ENCODE data around the gene EPHB1.

EPHB1 gene

DNA sequence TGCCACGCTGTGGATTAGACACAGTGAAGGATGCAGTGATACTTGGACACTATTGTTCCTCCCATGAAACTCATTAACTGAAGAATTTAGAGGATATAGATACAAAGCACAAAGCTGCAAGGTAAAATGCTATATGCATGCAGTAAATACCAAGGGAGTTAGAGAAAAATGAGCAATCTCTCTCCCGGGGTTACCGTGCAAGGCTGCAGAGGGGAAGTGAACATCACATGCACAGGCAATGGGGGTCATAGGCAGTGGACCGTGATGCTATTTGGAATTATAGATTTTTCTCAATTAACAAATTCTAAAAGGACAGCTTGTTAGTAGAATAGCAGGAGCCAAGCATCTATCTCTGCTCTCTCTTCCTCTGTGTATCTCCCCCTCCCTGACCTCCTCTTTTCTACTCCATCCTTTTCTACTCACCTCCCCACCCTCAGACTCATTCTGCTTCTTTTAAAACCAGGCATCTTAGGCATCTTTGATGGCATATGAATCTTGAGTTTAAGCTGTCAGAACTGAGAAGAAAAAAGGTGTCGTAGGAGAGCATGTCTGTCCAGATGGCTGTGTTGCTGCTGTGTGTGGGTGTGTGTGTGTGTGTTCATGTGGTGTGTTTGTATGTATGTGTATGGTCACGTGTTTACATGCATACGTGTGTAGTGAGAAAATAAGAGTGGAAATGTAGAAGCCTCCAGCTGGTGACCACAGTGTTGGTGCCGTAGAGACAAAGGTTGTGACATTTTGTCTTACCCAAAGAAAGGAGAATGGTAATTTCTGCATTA lies 339.0 kb downstream of the EPHB1 start:
- no peak overlapping the region for H3K4me3 ChIP-seq (ENCODE audit: low read depth, low read length)
- TF ChIP-seq, protein P1, sequence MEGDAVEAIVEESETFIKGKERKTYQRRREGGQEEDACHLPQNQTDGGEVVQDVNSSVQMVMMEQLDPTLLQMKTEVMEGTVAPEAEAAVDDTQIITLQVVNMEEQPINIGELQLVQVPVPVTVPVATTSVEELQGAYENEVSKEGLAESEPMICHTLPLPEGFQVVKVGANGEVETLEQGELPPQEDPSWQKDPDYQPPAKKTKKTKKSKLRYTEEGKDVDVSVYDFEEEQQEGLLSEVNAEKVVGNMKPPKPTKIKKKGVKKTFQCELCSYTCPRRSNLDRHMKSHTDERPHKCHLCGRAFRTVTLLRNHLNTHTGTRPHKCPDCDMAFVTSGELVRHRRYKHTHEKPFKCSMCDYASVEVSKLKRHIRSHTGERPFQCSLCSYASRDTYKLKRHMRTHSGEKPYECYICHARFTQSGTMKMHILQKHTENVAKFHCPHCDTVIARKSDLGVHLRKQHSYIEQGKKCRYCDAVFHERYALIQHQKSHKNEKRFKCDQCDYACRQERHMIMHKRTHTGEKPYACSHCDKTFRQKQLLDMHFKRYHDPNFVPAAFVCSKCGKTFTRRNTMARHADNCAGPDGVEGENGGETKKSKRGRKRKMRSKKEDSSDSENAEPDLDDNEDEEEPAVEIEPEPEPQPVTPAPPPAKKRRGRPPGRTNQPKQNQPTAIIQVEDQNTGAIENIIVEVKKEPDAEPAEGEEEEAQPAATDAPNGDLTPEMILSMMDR (IDR thresholded peaks at IDR 0.05; ENCODE audit: borderline replicate concordance, insufficient read depth, low read depth, low read length) = no peak

DNA sequence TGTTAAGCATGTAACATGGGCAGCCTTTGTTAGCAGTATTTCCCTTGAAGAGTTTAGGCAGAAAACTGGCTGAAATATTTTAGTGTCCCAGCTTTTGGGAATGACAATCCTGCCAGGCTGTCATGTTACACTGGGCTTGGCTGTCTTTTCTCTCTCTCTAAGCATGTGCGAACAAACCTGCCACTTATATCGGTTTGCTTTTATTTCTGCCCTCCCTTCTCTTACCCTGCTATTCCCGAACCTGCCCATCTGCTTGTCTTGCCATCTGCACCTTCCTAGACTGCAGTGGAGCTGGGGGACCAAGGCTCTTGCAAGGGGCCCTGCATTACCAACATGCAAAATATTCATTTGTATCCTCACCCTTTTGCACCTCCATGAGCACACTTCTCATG lies 339.6 kb downstream of the EPHB1 start:
- TF ChIP-seq, protein P1 (IDR thresholded peaks at IDR 0.05; ENCODE audit: borderline replicate concordance, insufficient read depth, low read depth, low read length) = no peak
- H3K4me3 ChIP-seq (ENCODE audit: low read depth, low read length) = no peak overlapping the region

DNA sequence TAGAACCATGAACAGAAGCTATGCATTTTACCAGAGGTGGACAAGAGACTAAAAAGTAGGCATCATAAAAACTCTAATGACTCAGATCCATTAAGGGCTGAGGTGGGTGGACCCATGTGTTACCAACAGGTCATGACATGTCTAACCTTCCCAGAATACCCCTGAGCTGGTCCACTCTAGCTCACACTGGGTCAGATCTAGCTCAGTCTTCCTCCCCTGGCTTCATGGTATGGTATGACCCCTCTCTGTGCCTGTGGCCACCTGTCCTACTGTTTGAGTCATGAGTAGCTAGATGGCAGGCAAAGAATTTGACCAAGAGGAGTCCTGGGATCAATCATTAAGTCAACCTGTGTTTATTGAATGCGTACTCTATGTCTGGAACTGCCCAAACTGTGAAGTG lies 340.4 kb downstream of the EPHB1 start:
- TF ChIP-seq, protein P1 (IDR thresholded peaks at IDR 0.05; ENCODE audit: borderline replicate concordance, insufficient read depth, low read depth, low read length) = no peak
- no peak overlapping the region for H3K4me3 ChIP-seq (ENCODE audit: low read depth, low read length)

DNA sequence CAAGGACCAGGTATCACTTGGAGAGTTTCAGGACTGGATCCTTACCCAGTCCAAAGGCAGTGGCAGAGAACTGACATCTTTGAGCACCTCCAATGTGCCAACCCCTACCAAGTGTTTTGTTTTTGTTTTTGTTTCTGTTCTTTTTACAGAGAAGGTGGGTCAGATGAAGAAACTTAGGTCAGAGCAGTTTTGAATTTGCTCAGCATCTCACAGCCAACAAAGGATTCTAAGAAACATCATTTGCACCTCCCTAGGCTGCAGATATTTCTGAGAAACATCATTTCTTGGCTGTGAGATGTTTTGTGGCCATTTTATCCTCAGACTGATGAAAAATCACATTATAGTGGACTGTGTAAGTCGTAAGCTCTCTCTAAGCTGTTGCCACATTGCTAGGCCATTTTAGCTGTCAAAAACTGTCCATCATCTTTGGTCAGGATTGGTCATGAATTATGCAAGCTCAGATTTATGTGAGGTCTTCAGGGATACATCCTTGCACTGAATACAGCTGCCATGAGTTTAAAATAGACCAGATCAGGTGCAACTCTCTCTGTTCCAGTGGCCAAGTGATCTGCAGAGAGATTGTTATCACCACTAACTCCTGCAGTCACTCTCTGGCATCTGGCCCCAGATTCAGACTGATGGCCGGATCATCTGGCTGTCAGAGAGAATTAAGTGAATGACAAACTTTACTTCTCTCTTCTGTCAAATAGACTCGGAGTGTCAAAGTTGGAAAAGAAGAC lies 341.5 kb downstream of the EPHB1 start:
- TF ChIP-seq, protein P1 (IDR thresholded peaks at IDR 0.05; ENCODE audit: borderline replicate concordance, insufficient read depth, low read depth, low read length) = no peak
- no peak overlapping the region for H3K4me3 ChIP-seq (ENCODE audit: low read depth, low read length)

DNA sequence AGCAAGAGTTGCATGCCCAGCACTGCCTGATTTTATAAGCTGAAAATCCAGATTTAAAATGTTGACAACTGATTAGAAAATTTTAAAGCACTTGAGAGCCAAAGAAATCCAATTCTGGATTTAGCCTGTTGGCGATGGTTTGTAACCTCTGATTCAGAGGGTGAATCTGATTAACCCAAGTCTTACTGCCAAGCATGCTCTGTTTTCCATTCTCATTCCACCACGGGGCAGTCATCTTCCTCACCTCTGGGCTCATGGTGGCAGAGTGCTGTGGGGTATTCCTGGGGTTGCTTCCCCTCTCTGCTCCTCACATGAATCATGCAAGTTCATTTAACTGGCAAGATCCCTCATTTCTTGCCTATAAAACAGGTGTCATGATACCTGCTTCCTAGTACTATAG lies 342.2 kb downstream of the EPHB1 start:
- H3K4me3 ChIP-seq (ENCODE audit: low read depth, low read length) = no peak overlapping the region
- TF ChIP-seq, protein P1 (IDR thresholded peaks at IDR 0.05; ENCODE audit: borderline replicate concordance, insufficient read depth, low read depth, low read length) = no peak

DNA sequence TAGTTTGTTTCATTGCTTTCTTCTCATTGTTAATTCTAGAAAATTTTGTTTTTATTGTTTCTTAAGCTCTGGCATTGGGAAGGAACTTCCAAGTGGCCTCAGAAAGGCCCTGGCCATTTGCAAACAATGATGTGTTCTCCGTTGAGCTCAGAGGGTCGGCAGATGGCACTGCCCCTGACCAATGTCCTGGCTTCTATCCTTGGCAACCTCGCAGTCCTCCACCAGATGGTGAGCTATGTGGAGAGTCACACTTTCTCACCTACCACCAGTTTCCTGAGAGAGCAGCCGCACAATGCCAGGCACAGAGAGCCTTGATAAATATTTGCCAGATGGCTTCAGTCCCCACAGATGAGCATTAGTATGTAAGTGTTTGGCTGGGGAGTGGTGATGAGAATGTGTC lies 343.7 kb downstream of the EPHB1 start:
- TF ChIP-seq, protein P1 (IDR thresholded peaks at IDR 0.05; ENCODE audit: borderline replicate concordance, insufficient read depth, low read depth, low read length) = no peak
- H3K4me3 ChIP-seq (ENCODE audit: low read depth, low read length) = no peak overlapping the region

DNA sequence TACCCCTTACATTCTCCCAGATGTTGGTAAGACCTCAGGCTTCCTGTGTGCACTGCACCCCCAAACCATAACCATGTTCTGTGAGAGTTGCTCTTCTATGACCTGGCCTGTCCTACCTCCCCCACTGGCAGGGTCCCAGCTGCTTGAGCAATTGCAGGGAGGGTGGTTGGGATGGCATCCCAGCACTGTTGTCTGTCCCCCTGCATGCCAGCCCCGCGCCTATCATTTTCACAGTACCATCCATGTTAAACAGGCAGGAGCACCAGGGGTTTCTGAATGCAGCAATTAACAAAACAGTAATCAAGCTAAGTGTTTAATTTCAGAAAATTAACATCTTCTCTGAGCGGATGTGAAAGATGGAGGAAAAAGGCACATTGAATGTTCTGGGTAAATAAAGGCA lies 345.5 kb downstream of the EPHB1 start:
- TF ChIP-seq, protein P1 (IDR thresholded peaks at IDR 0.05; ENCODE audit: borderline replicate concordance, insufficient read depth, low read depth, low read length) = no peak
- H3K4me3 ChIP-seq (ENCODE audit: low read depth, low read length) = no peak overlapping the region
